Thymus (tissue), 11 donors: Measurements from ENCODE around the gene OR4E2. TPM values are rescaled to one million over a fixed set of nuclear protein-coding genes. Genes with fewer than 3 reads are reported as not detected.
"Not testable (repeated sequence)": the region's sequence is repeated elsewhere in the genome, so short reads cannot be mapped to it uniquely, and the experiment has no call there.

Experiments
- DNase-seq, 9 donors: peaks; one replicate each; pipeline ENCODE4 v3.0.0-alpha.2; 2013; ENCODE audit warnings: low spot score in 9 of 9, low read depth in 6 of 9, missing footprints in 1 of 9
- H3K27ac ChIP-seq, 2 donors: one replicate each; pipeline ENCODE4 v1.5.1; 2013; ENCODE audit warnings: control low read depth in 1 of 2, low read depth in 1 of 2, low read length in 1 of 2, mild to moderate bottlenecking in 1 of 2, moderate library complexity in 1 of 2
- H3K27me3 ChIP-seq, 2 donors: one replicate each; pipeline ENCODE4 v1.5.1; 2013; ENCODE audit warnings: low read length in 1 of 2; ENCODE audit not compliant: control insufficient read depth in 2 of 2, insufficient read depth in 1 of 2
- H3K36me3 ChIP-seq, 2 donors: one replicate each; pipeline ENCODE4 v1.5.1; 2013; ENCODE audit warnings: low read length in 1 of 2, mild to moderate bottlenecking in 1 of 2, moderate library complexity in 1 of 2; ENCODE audit not compliant: control insufficient read depth in 2 of 2, insufficient read depth in 2 of 2
- H3K4me1 ChIP-seq, 2 donors: one replicate each; pipeline ENCODE4 v1.5.1; 2013; ENCODE audit warnings: low read length in 2 of 2; ENCODE audit not compliant: control insufficient read depth in 2 of 2, insufficient read depth in 2 of 2
- H3K4me3 ChIP-seq, 2 donors: one replicate each; pipeline ENCODE4 v1.5.1; 2013; ENCODE audit warnings: low read length in 2 of 2, control low read depth in 1 of 2, mild to moderate bottlenecking in 1 of 2
- H3K9me3 ChIP-seq, 2 donors: one replicate each; pipeline ENCODE4 v1.5.1; 2013; ENCODE audit warnings: low read length in 1 of 2, mild to moderate bottlenecking in 1 of 2; ENCODE audit not compliant: control insufficient read depth in 2 of 2, insufficient read depth in 1 of 2
- WGBS: extraction: QIAGEN DNeasy Blood & Tissue Kit; methylation state at CpG from one replicate; pipeline ENCODE4 v1.1.7; 2013; 5-methylcytosine and 5-hydroxymethylcytosine counted together
- polyA plus RNA-seq: library from polyadenylated mRNA; stranded (reverse); fragments of 200-250 nt; gene quantifications from one replicate; pipeline ENCODE4 v1.2.3, GENCODE V29; 2013
- total RNA-seq: library from RNA; stranded (reverse); fragments of 120-200 nt; gene quantifications from one replicate; pipeline ENCODE4 v1.2.4, GENCODE V29; 2013
- donor health status: healthy.

OR4E2 gene
- total and polyA plus RNA-seq, 2 donors: 0.07 to 0.09 TPM

DNA sequence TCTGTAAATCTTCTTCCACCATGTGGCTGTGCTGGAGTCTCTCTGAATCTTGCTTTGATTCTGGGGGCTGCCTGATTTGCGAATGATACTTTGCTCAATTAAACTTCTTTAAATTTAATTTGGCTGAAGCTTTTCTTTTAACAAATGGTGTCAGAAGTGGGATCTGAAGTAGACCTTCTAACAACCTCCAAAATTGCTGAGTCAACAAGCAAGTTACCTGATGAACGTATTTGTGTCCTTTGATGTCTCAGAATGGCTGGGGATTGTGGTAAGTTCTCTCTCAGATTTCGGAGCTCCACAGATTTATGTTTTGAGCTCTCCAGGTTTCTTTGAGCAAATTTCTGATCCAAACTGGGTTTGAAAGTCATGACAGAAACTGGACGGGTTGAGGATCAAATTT, 21.9 kb downstream of the OR4E2 start:
- Histone ChIP-seq H3K27me3 (no peaks in the 10 kb centered on the region), H3K27ac (no peak overlapping the region), H3K36me3 (no peaks in the 10 kb centered on the region), H3K9me3 (no peaks in the 10 kb centered on the region), H3K4me1 (no peaks in the 10 kb centered on the region), H3K4me3 (no peak overlapping the region)
- no peak for DNase-seq
- 90% methylated on average over 4 of the region's 4 CpGs for WGBS

DNA sequence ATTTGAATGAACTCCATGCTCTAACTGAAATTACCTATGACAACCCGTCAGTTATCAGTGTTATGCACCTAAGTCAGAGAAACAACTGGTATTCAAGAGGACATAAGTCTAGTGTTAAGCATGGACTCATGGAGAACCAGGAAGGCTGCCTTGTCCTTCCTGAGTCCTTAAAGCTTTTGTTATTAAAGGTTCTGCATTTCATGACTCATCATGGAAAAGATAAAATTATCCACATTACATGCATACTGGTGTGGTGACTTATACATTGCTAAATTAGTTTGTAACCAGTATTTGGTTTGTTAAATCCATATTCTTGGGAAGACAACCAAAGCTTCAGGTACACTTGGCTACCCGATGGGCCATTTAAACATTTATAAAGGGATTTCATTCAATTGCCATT, 26.4 kb downstream of the OR4E2 start:
- no peak overlapping the region for H3K4me3 ChIP-seq
- H3K9me3 ChIP-seq: no peaks in the 10 kb centered on the region
- no peak for DNase-seq
- no peaks in the 10 kb centered on the region for H3K4me1 ChIP-seq
- whole genome bisulfite sequencing: 94% methylated on average over 2 of the region's 2 CpGs
- H3K27me3 ChIP-seq: no peaks in the 10 kb centered on the region
- no peaks in the 10 kb centered on the region for H3K36me3 ChIP-seq
- H3K27ac ChIP-seq: no peak overlapping the region

DNA sequence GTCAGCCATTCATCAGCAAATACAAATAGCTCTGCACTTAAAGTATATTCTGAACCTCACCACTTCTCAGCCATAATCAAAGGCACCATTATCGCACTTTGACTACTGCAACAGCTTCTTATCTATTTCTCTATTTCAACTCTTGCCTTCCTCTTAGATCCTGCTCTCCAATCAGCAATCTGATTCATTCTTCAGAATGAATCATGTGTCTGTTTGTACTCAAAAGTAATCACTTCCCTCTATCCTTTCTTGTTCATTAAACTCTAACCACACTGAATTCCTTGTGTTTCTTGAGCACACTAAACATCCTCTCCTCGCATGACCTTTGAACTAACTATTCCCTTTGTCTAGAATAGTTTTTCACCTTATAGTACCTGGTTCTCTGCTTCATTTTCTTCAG, 32.8 kb downstream of the OR4E2 start:
- H3K4me3 ChIP-seq: no peak overlapping the region
- no peak overlapping the region for H3K27ac ChIP-seq
- H3K4me1 ChIP-seq: no peaks in the 10 kb centered on the region
- no peaks in the 10 kb centered on the region for H3K9me3 ChIP-seq
- WGBS: 95% methylated on average over 2 of the region's 2 CpGs
- DNase-seq: no peak
- H3K36me3 ChIP-seq: no peaks in the 10 kb centered on the region
- no peaks in the 10 kb centered on the region for H3K27me3 ChIP-seq

DNA sequence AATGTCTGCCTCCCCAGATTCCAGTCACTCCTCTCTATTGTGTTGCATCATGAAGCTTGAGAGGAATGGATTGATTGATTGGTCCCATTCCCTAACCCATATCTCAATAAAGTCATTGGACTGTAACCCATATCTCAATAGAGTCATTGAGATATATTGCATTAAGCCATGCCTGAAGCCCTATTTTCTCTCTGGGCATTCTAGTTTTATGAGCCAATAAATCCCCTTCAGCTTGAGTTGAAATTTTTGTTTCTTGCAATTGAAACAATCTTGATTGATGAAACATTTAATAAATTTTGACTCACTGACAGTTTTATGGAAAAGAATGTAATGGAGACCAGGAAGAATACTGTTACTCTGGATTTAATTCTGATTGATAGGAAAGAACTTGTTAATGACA, 40.8 kb downstream of the OR4E2 start:
- Histone ChIP-seq H3K4me1 (no peaks in the 10 kb centered on the region), H3K9me3 (no peaks in the 10 kb centered on the region), H3K27me3 (no peaks in the 10 kb centered on the region), H3K36me3 (no peaks in the 10 kb centered on the region), H3K27ac (no peak overlapping the region), H3K4me3 (no peak overlapping the region)
- no peak for DNase-seq

DNA sequence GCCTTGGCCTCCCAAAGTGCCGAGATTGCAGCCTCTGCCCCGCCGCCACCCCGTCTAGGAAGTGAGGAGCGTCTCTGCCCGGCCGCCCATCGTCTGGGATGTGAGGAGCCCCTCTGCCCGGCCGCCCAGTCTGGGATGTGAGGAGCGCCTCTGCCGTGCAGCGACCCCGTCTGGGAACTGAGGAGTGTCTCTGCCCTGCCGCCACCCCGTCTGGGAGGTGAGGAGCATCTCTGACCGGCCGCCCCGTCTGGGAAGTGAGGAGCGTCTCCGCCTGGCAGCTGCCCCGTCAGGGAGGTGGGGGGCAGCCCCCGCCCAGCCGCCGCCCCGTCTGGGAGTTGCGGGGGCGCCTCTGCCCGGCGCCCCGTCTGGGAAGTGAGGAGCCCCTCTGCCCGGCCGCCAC, 44.0 kb downstream of the OR4E2 start:
- not testable (repeated sequence) for H3K27ac ChIP-seq, H3K36me3 ChIP-seq, H3K9me3 ChIP-seq, H3K4me1 ChIP-seq, H3K4me3 ChIP-seq, DNase-seq, H3K27me3 ChIP-seq
- WGBS: 97% methylated on average over 33 of the region's 33 CpGs

DNA sequence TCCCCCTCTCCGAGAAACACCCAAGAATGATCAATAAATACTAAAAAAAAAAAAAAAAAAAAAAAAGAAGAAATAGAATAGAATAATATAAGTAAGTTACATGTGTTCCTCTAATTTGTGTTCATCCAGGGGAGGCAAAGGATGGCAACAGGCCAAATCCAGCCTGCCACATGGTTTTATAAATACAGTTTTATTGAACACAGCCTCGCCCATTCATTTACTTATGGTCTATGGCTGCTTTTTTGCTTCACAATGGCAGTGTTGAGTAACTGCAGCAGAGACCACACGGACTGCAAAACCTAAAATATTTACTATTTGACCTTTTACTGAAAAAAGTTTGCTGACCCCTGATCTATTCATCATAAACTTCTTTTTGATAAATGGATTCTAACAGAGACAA, 44.9 kb downstream of the OR4E2 start:
- H3K4me3 ChIP-seq, H3K27me3 ChIP-seq, H3K9me3 ChIP-seq, DNase-seq, H3K27ac ChIP-seq, H3K4me1 ChIP-seq, H3K36me3 ChIP-seq: not testable (repeated sequence)
- WGBS: 80% methylated on average over 2 of the region's 3 CpGs

DNA sequence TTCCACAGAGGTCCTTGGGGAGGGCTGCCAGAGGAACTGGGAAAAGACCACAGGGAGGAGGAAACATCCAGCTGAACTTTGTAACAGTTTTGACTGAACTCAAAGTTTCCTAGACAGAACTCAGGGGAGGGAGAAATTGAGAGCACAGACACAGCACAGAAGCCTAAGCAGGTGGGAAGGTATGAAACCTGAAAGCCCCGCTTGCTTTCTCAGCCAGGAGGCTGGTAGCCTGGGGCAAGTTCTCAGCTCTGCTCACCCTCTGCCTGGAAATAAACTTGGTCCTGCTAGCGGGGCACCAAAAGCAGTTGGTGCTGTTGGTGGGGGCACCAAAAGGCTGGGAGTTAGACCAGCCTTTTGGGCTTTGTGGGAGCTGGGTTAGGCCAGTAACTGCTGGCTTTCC, 45.9 kb downstream of the OR4E2 start:
- Histone ChIP-seq H3K27me3 (no peaks in the 10 kb centered on the region), H3K9me3 (no peaks in the 10 kb centered on the region), H3K4me3 (no peak overlapping the region), H3K4me1 (no peaks in the 10 kb centered on the region), H3K36me3 (no peaks in the 10 kb centered on the region), H3K27ac (no peak overlapping the region)
- no peak for DNase-seq
- 97% methylated on average over 2 of the region's 2 CpGs for WGBS

DNA sequence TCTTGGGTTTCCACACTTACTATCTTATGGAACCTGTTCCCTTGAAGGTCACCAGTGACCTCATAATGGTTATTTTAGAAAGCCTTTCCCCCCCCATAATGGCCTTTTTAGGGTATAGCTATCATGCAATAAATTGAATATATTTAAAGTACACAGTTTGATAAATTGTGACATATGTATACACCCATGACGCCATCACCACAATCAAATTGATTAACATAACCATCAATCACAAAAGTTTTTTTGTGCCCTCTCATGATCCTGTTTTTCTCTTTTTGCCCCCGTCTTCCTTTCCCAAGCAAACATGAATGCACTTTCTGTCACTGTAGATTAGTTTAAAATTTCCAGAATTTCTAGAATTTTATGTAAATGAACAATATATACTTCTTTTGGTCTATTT, 48.7 kb downstream of the OR4E2 start:
- H3K36me3 ChIP-seq: no peaks in the 10 kb centered on the region
- DNase-seq: no peak
- peaks cover 0 to 1% of the 10 kb centered on the region in 2 donors for H3K9me3 ChIP-seq
- no peak overlapping the region for H3K4me3 ChIP-seq
- no peak overlapping the region for H3K27ac ChIP-seq
- H3K27me3 ChIP-seq: no peaks in the 10 kb centered on the region
- WGBS: 96% methylated on average over 2 of the region's 2 CpGs
- H3K4me1 ChIP-seq: no peaks in the 10 kb centered on the region

DNA sequence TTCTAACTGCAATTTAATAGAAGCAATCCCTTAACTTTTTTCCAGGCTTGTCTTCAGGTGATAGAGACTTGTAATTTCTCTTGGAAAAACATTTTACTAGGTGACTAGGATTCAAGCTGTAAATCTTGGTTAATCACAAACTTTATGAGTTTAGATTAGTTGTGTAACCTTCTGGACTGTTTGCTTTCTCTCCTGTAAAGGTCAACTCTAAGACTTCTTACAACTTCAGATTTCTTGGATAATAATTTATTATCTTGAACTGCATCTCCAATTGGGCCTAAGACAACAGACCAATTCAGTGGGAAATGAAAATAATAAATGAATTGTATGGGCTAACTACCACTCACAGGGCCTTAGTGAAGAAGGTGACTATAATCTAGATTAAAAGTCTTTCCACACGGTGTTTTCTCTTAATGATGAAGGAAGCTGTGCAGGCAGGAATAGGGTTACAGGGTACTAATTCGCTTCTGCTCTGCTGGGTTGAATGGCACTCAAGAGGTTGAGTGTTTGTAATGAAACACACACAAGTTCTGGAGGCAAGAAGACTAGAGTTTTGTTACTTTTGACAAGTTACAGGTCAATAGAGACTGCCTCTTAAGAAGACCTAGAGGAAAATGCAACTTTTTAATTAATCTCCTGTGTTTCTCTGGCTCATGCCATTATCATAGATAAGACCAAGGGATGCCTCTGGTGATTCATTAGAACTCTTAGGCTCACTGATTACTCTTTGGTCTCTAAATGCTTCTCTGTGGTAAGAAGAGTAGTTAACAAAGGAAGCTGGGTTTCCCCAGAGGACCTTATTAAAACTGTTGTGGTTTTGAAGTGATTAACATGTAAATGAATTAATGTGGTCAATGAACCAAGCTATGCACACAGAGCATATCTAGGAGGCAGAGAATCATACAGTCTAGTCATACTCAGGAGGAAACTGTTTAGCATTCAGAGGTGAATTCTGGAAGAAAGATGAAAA, 50.0 kb downstream of the OR4E2 start:
- no peaks in the 10 kb centered on the region for H3K36me3 ChIP-seq
- no peak overlapping the region for H3K4me3 ChIP-seq
- peaks cover 0 to 1% of the 10 kb centered on the region in 2 donors for H3K9me3 ChIP-seq
- WGBS: 87% methylated on average over 2 of the region's 2 CpGs
- H3K27me3 ChIP-seq: no peaks in the 10 kb centered on the region
- H3K4me1 ChIP-seq: no peaks in the 10 kb centered on the region
- DNase-seq: no peak
- H3K27ac ChIP-seq: no peak overlapping the region
